HCT116 (cell line): Measurements from ENCODE around the gene NDUFAF5. TPM values are rescaled to one million over a fixed set of nuclear protein-coding genes. Genes with fewer than 3 reads are reported as not detected.

ENCODE experiments used
- ATAC-seq: fragments of 200-7000 bp; cut with Tn5 transposase; 2 replicates; pipeline ENCODE4 v1.9.1; 2020; ENCODE audit warnings: mild to moderate bottlenecking, moderate library complexity
- BruUV-seq: library from RNA; stranded (reverse); fragments of 400-500 nt; replicated peaks from 2 replicates; lab custom pipeline; 2021; lab: Mats Ljungman, UMichigan
- CTCF ChIA-PET: fragments of 300-600 bp; sonication (Branson Sonifier 250); formaldehyde crosslinking; loops from one replicate; lab custom pipeline; 2021; ENCODE audit warnings: antibody characterized with exemption; lab: Charles Lee
- POLR2A ChIA-PET: fragments of 300-600, 350-600 bp; sonication (Branson Sonifier 250); formaldehyde crosslinking; loops from one replicate; lab custom pipeline; 2021; ENCODE audit warnings: antibody characterized with exemption; lab: Charles Lee
- RAD21 ChIA-PET, 2 experiments: fragments of 300-600 bp; sonication (Branson Sonifier 250); formaldehyde crosslinking; loops; one replicate each; lab custom pipeline; 2023; ENCODE audit warnings: low total read pairs in 2 of 2; ENCODE audit not compliant: uncharacterized antibody in 2 of 2, unreplicated experiment in 2 of 2, low non-redundant PET in 1 of 2; lab: Charles Lee
- DNase-seq: peaks from one replicate; pipeline ENCODE4 v3.0.0-alpha.2; 2010; ENCODE audit warnings: low read depth, low spot score
- H2AFZ ChIP-seq: fragments of 200-600 bp; shearing (Covaris generic), sonication (generic); 2 replicates; pipeline ENCODE4 v1.6.1; 2017; ENCODE audit warnings: low read depth, mixed run types, mixed read lengths, antibody characterized with exemption, low read length; ENCODE audit not compliant: poor library complexity, severe bottlenecking
- H3K27ac ChIP-seq: 2 replicates; pipeline ENCODE4 v1.5.1; 2012; ENCODE audit warnings: low read depth, low read length
- H3K27me3 ChIP-seq: fragments of 200-600 bp; sonication (generic); 2 replicates; pipeline ENCODE4 v1.6.1; 2016; ENCODE audit warnings: mixed run types, low read length, mixed read lengths; ENCODE audit not compliant: insufficient read depth
- H3K36me3 ChIP-seq, 2 experiments: fragments of 200-500 bp in 1 of 2; fragments of 200-600 bp in 1 of 2; sonication (Bioruptor generic) in 1 of 2; sonication (generic) in 1 of 2; 2 replicates each; pipeline versions ENCODE4 v1.5.1 to v1.6.1; 2014 to 2016; ENCODE audit warnings: low read length in 2 of 2, inconsistent platforms in 1 of 2, mixed read lengths in 1 of 2, mixed run types in 1 of 2; ENCODE audit not compliant: insufficient read depth in 2 of 2, control insufficient read depth in 1 of 2
- H3K4me1 ChIP-seq, 2 experiments: fragments of 200-600 bp in 1 of 2; sonication (generic) in 1 of 2; 2 replicates each; pipeline versions ENCODE4 v1.5.1 to v1.6.1; 2012 to 2017; ENCODE audit warnings: low read length in 2 of 2, inconsistent platforms in 1 of 2, mild to moderate bottlenecking in 1 of 2, mixed read lengths in 1 of 2, mixed run types in 1 of 2, moderate library complexity in 1 of 2; ENCODE audit not compliant: insufficient read depth in 2 of 2, control insufficient read depth in 1 of 2
- H3K4me2 ChIP-seq: fragments of 200-600 bp; sonication (generic); 2 replicates; pipeline ENCODE4 v1.6.1; 2017; ENCODE audit warnings: mixed run types, low read length, mixed read lengths
- H3K4me3 ChIP-seq, 2 experiments: fragments of 200-600 bp in 1 of 2; sonication (generic) in 1 of 2; replicated peaks in 1 of 2; 2 replicates each; pipeline ENCODE4 v1.5.1; 2011 to 2016; ENCODE audit warnings: low read length in 2 of 2, control low read depth in 1 of 2, low read depth in 1 of 2, mild to moderate bottlenecking in 1 of 2, mixed read lengths in 1 of 2, mixed run types in 1 of 2
- H3K79me2 ChIP-seq: fragments of 200-600 bp; sonication (generic); 2 replicates; pipeline ENCODE4 v1.6.1; 2017; ENCODE audit warnings: mild to moderate bottlenecking, mixed run types, low read length, moderate library complexity, mixed read lengths; ENCODE audit not compliant: insufficient read depth
- H3K9ac ChIP-seq: fragments of 200-600 bp; sonication (generic); 2 replicates; pipeline ENCODE4 v1.6.1; 2016; ENCODE audit warnings: low read length, mixed read lengths
- H3K9me2 ChIP-seq: fragments of 200-600 bp; sonication (generic), shearing (Covaris generic); 2 replicates; pipeline ENCODE4 v1.6.1; 2017; ENCODE audit warnings: mixed run types, mild to moderate bottlenecking, moderate library complexity; ENCODE audit not compliant: insufficient read depth
- H3K9me3 ChIP-seq, 2 experiments: fragments of 200-500 bp in 1 of 2; fragments of 200-600 bp in 1 of 2; sonication (Bioruptor generic) in 1 of 2; sonication (generic) in 1 of 2; 2 replicates each; pipeline ENCODE4 v1.6.1; 2014 to 2017; ENCODE audit warnings: low read length in 2 of 2, mixed read lengths in 2 of 2, inconsistent platforms in 1 of 2, low read depth in 1 of 2, mild to moderate bottlenecking in 1 of 2, mixed run types in 1 of 2, moderate library complexity in 1 of 2; ENCODE audit not compliant: control insufficient read depth in 1 of 2, insufficient read depth in 1 of 2
- H4K20me1 ChIP-seq: fragments of 200-600 bp; sonication (generic), shearing (Covaris generic); 2 replicates; pipeline ENCODE4 v1.6.1; 2017; ENCODE audit warnings: mixed run types, mild to moderate bottlenecking, moderate library complexity; ENCODE audit not compliant: insufficient read depth
- ELF1 ChIP-seq: IDR thresholded peaks from 2 replicates; pipeline ENCODE4 v1.6.1; 2012; ENCODE audit warnings: low read depth, borderline replicate concordance
- EZH2 ChIP-seq: fragments of 200-600 bp; sonication (generic); IDR thresholded peaks from 2 replicates; pipeline ENCODE4 v1.6.1; 2017; ENCODE audit warnings: antibody characterized with exemption, mixed run types
- JUND ChIP-seq: IDR thresholded peaks from 2 replicates; pipeline ENCODE4 v1.6.1; 2012
- MAX ChIP-seq: IDR thresholded peaks from 2 replicates; pipeline ENCODE4 v1.6.1; 2012
- POLR2AphosphoS5 ChIP-seq: IDR thresholded peaks from 2 replicates; pipeline ENCODE4 v1.6.1; 2011; ENCODE audit warnings: mild to moderate bottlenecking, low read depth, low read length, moderate library complexity
- RAD21 ChIP-seq: IDR thresholded peaks from 2 replicates; pipeline ENCODE4 v1.6.1; 2012; ENCODE audit warnings: low read depth, mild to moderate bottlenecking
- ZNF274 ChIP-seq: fragments of 200-500 bp; sonication (Bioruptor generic); IDR thresholded peaks from 2 replicates; pipeline ENCODE4 v1.6.1; 2014; ENCODE audit warnings: mild to moderate bottlenecking, low read depth, low read length, inconsistent platforms
- intact Hi-C: fragments of 100-400 bp; cut with micrococcal nuclease; formaldehyde crosslinking; loops from 2 replicates; pipeline ENCODE4 v1.10.0; 2022
- total RNA-seq: library from RNA; stranded (reverse); gene quantifications from one replicate; pipeline ENCODE4 v1.2.1, GENCODE V29; 2021; ENCODE audit not compliant: unreplicated experiment
- TF ChIP-seq, protein P1 (sequence below): IDR thresholded peaks from 2 replicates; pipeline ENCODE4 v1.6.1; 2012
- TF ChIP-seq, protein P2 (sequence below): IDR thresholded peaks from 2 replicates; pipeline ENCODE4 v1.6.1; 2012; ENCODE audit warnings: low read depth

Gene NDUFAF5
- total RNA-seq, 1 experiment from 2014 or later = 30.8 TPM

DNA sequence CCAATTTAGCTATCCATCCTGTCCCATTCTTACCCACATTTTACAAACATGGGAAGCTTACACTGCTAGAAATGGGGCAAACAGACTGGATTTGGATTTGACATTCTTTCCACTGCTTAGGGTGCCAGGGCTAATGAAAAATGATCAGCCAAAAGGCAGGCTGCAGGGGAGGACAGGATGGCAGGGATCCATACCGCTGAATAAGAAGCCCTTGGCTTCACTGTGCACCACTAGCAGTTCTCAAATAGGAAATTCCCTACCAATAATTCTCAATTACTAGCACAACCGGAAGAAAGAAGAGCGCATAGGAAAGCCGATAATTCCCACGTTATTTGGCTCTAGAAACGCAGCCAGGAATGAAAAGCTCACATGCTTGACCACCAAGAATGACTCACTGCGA is 73.1 kb downstream of the NDUFAF5 start:
- no TSS peak for BruUV-seq
- Histone ChIP-seq H3K4me2 (no peak overlapping the region), H3K9me2 (no peaks in the 10 kb centered on the region), H3K79me2 (no peaks in the 10 kb centered on the region), H3K4me1 (no peaks in the 10 kb centered on the region), H4K20me1 (no peaks in the 10 kb centered on the region), H3K9me3 (no peaks in the 10 kb centered on the region), H3K27ac (no peak overlapping the region)
- RAD21 ChIA-PET = no interaction called here
- CTCF ChIA-PET = no interaction called here
- TF ChIP-seq EZH2 (no peak), ELF1 (no peak), RAD21 (no peak), JUND (no peak)
- TF ChIP-seq, protein P1, sequence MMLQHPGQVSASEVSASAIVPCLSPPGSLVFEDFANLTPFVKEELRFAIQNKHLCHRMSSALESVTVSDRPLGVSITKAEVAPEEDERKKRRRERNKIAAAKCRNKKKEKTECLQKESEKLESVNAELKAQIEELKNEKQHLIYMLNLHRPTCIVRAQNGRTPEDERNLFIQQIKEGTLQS = no peak
- TF ChIP-seq, all 23 proteins: peak for 0
- POLR2A ChIA-PET = no interaction called here
- DNase-seq (no peak), ATAC-seq (no peak)
- H3K27me3 ChIP-seq = peaks cover 4% of the 10 kb centered on the region; the same call in 1 of the 2 replicates
- no peaks in the 10 kb centered on the region for H3K36me3 ChIP-seq
- no peak overlapping the region for H3K4me3 ChIP-seq
- no peak overlapping the region for H2AFZ ChIP-seq
- intact Hi-C loops = no loop called here
- no peak overlapping the region for H3K9ac ChIP-seq

DNA sequence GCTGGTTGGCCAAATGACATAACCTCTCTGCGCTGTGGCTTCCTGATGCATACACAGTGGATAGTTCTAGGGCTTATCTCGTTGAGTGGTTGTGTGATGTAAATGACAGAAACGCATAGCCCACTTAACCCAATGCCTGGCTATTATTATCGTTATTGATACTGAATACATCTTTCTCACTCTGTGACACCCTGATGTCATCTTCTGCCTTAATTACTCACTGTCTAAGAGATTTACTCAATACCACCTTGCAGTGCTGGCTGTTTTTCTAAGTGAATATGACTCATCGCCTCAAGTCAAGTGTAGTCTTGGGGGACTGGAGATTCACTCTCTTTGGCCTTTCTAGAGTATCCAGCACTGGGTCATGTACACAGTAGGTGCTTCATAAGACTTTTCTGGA is 73.6 kb downstream of the NDUFAF5 start:
- no peak for TF ChIP-seq EZH2
- no peak for TF ChIP-seq MAX
- no peak for TF ChIP-seq POLR2AphosphoS5
- TF ChIP-seq, protein P1 = no peak
- TF ChIP-seq, protein P2, sequence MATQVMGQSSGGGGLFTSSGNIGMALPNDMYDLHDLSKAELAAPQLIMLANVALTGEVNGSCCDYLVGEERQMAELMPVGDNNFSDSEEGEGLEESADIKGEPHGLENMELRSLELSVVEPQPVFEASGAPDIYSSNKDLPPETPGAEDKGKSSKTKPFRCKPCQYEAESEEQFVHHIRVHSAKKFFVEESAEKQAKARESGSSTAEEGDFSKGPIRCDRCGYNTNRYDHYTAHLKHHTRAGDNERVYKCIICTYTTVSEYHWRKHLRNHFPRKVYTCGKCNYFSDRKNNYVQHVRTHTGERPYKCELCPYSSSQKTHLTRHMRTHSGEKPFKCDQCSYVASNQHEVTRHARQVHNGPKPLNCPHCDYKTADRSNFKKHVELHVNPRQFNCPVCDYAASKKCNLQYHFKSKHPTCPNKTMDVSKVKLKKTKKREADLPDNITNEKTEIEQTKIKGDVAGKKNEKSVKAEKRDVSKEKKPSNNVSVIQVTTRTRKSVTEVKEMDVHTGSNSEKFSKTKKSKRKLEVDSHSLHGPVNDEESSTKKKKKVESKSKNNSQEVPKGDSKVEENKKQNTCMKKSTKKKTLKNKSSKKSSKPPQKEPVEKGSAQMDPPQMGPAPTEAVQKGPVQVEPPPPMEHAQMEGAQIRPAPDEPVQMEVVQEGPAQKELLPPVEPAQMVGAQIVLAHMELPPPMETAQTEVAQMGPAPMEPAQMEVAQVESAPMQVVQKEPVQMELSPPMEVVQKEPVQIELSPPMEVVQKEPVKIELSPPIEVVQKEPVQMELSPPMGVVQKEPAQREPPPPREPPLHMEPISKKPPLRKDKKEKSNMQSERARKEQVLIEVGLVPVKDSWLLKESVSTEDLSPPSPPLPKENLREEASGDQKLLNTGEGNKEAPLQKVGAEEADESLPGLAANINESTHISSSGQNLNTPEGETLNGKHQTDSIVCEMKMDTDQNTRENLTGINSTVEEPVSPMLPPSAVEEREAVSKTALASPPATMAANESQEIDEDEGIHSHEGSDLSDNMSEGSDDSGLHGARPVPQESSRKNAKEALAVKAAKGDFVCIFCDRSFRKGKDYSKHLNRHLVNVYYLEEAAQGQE = no peak
- TF ChIP-seq ZNF274 = no peak
- TF ChIP-seq, all 23 proteins: peak for 0

More for the DNA sequence above, 73.6 kb downstream of the NDUFAF5 start:
- H3K9me2 ChIP-seq = no peaks in the 10 kb centered on the region
- ChIA-PET CTCF (no interaction called here), RAD21 (no interaction called here), POLR2A (no interaction called here)
- DNase-seq (no peak), ATAC-seq (no peak)
- no peak overlapping the region for H3K9ac ChIP-seq
- no TSS peak for BruUV-seq
- H3K4me2 ChIP-seq = no peak overlapping the region
- peaks cover 4% of the 10 kb centered on the region; the same call in 1 of the 2 replicates for H3K27me3 ChIP-seq
- H3K9me3 ChIP-seq = no peaks in the 10 kb centered on the region
- no peak overlapping the region for H3K4me3 ChIP-seq
- no peaks in the 10 kb centered on the region for H3K36me3 ChIP-seq
- H3K79me2 ChIP-seq = no peaks in the 10 kb centered on the region
- no peaks in the 10 kb centered on the region for H3K4me1 ChIP-seq
- H4K20me1 ChIP-seq = no peaks in the 10 kb centered on the region
- intact Hi-C loops = no loop called here
- no peak overlapping the region for H3K27ac ChIP-seq
- no peak overlapping the region for H2AFZ ChIP-seq
